ENCODE results near the gene FAM240B. TPM values are rescaled to one million over a fixed set of nuclear protein-coding genes. Genes with fewer than 3 reads are reported as not detected.

Gene FAM240B
- total RNA-seq, 1 donor from 2014 or later, result not detected

DNA sequence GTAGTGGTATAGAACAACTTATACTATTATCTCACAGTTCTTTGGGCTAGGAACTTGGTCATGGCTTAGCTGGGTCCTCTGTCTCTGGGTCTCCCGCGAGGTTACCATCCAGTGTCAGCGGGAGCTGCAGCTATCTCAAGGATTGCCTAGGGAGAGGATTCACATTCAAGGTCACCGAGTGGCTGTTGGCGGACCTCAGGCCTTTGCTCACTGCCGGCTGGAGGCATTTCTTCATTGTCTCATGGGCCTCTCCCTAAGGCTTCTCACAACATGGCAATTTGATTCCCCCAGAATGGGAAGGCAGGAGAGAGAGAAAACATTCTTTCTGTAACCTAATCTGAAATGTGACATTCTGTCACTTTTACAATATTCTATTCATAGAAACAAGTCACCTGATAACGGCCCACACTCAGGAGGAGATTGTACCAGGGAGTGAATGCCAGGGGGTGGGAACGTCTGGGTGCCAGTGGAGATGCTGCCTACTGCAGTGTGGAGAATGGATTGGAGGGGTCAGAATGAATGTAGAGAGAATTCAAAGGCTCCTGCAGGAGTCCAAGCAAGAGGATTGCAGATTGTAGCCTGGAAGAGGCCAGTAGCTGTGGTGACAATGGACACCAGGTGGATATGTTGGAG lies 70.1 kb downstream of the FAM240B start:
- TF ChIP-seq, protein P1, sequence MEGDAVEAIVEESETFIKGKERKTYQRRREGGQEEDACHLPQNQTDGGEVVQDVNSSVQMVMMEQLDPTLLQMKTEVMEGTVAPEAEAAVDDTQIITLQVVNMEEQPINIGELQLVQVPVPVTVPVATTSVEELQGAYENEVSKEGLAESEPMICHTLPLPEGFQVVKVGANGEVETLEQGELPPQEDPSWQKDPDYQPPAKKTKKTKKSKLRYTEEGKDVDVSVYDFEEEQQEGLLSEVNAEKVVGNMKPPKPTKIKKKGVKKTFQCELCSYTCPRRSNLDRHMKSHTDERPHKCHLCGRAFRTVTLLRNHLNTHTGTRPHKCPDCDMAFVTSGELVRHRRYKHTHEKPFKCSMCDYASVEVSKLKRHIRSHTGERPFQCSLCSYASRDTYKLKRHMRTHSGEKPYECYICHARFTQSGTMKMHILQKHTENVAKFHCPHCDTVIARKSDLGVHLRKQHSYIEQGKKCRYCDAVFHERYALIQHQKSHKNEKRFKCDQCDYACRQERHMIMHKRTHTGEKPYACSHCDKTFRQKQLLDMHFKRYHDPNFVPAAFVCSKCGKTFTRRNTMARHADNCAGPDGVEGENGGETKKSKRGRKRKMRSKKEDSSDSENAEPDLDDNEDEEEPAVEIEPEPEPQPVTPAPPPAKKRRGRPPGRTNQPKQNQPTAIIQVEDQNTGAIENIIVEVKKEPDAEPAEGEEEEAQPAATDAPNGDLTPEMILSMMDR (IDR thresholded peaks at IDR 0.05; ENCODE audit: unreplicated experiment), result no peak
- H3K27ac Mint-ChIP-seq (ENCODE audit: unreplicated experiment), result no peak overlapping the region
- no peak overlapping the region for H3K4me3 Mint-ChIP-seq (ENCODE audit: unreplicated experiment)

GRCh38 chr9:38644601-38645000 lies 75.3 kb downstream of the FAM240B start:
- no peaks in the 10 kb centered on the region for H3K9me3 Mint-ChIP-seq (ENCODE audit: unreplicated experiment)
- no peaks in the 10 kb centered on the region for H3K27me3 Mint-ChIP-seq (ENCODE audit: unreplicated experiment)
- H3K4me1 Mint-ChIP-seq (ENCODE audit: unreplicated experiment), result no peaks in the 10 kb centered on the region
- H3K36me3 Mint-ChIP-seq (ENCODE audit: low read depth, unreplicated experiment), result no peaks in the 10 kb centered on the region
- TF ChIP-seq, protein P1 (IDR thresholded peaks at IDR 0.05; ENCODE audit: unreplicated experiment), result no peak
- H3K27ac Mint-ChIP-seq (ENCODE audit: unreplicated experiment), result no peak overlapping the region
- no peak overlapping the region for H3K4me3 Mint-ChIP-seq (ENCODE audit: unreplicated experiment)
- no peak for DNase-seq (ENCODE audit: low spot score)

More for the DNA sequence above, 70.1 kb downstream of the FAM240B start:
- Mint-ChIP-seq H3K27me3 (ENCODE audit: unreplicated experiment) (no peaks in the 10 kb centered on the region), H3K36me3 (ENCODE audit: low read depth, unreplicated experiment) (no peaks in the 10 kb centered on the region), H3K4me1 (ENCODE audit: unreplicated experiment) (no peaks in the 10 kb centered on the region), H3K9me3 (ENCODE audit: unreplicated experiment) (no peaks in the 10 kb centered on the region)
- DNase-seq (ENCODE audit: low spot score), result no peak

Other genes with a start within 250 kb of the FAM240B start
- 0.10 TPM for gene ANKRD18A, start 99.5 kb downstream of the FAM240B start, total RNA-seq (ENCODE audit: unreplicated experiment)

All from endothelial cell (in vitro differentiated cells).